Activated CD8-positive, alpha-beta T cell treated with anti-CD3 and anti-CD28 coated beads for 36 hours (primary cell): ENCODE data around the gene ITPR3. TPM values are rescaled to one million over a fixed set of nuclear protein-coding genes. Genes with fewer than 3 reads are reported as not detected.

ENCODE experiments used
- ATAC-seq: fragments of 200-7000 bp; cut with Tn5 transposase; one replicate; pipeline ENCODE4 v1.10.0; 2021; ENCODE audit warnings: mild to moderate bottlenecking, moderate library complexity
- CTCF ChIA-PET: fragments of 350-600 bp; sonication (Branson Sonifier 250); formaldehyde crosslinking; loops from one replicate; lab custom pipeline; 2021; ENCODE audit warnings: antibody characterized with exemption; lab: Charles Lee
- POLR2A ChIA-PET: fragments of 350-600 bp; sonication (Branson Sonifier 250); formaldehyde crosslinking; loops from one replicate; lab custom pipeline; 2021; ENCODE audit warnings: antibody characterized with exemption; lab: Charles Lee
- DNase-seq: peaks from one replicate; pipeline ENCODE4 v3.0.0-alpha.2; 2020
- H3K27ac Mint-ChIP-seq: one replicate; pipeline ENCODE4 v1.8.0; 2021; ENCODE audit warnings: mild to moderate bottlenecking, mixed read lengths
- H3K27me3 Mint-ChIP-seq: one replicate; pipeline ENCODE4 v1.8.0; 2021; ENCODE audit warnings: mixed read lengths
- H3K36me3 Mint-ChIP-seq: one replicate; pipeline ENCODE4 v1.8.0; 2021; ENCODE audit warnings: low read depth, mixed read lengths
- H3K4me1 Mint-ChIP-seq: one replicate; pipeline ENCODE4 v1.8.0; 2021; ENCODE audit warnings: low read depth, mixed read lengths
- H3K4me3 Mint-ChIP-seq: one replicate; pipeline ENCODE4 v1.8.0; 2021; ENCODE audit warnings: mild to moderate bottlenecking, moderate library complexity, mixed read lengths
- H3K9me3 Mint-ChIP-seq: one replicate; pipeline ENCODE4 v1.8.0; 2021; ENCODE audit warnings: mixed read lengths
- CTCF ChIP-seq: fragments of 200-600 bp; IDR thresholded peaks from one replicate; pipeline ENCODE4 v1.8.0; 2022; ENCODE audit warnings: antibody characterized with exemption, mild to moderate bottlenecking
- intact Hi-C: fragments of 100-400 bp; cut with micrococcal nuclease; formaldehyde crosslinking; loops from one replicate; pipeline ENCODE4 v1.10.0; 2022
- total RNA-seq, 2 experiments: library from RNA; stranded (reverse); gene quantifications; one replicate each; pipeline ENCODE4 v1.2.3, GENCODE V29; 2021

The ITPR3 gene
- total RNA-seq, 2 experiments from 2014 or later, result 36.6 to 38.0 TPM

GRCh38 chr6:33707771-33708170 lies 86.6 kb downstream of the ITPR3 start:
- Mint-ChIP-seq H3K36me3 (peaks cover 41% of the 10 kb centered on the region), H3K27ac (peak overlapping the region; percentile 5), H3K4me3 (no peak overlapping the region), H3K27me3 (no peaks in the 10 kb centered on the region), H3K9me3 (no peaks in the 10 kb centered on the region), H3K4me1 (peaks cover 38% of the 10 kb centered on the region)
- DNase-seq, result no peak
- ATAC-seq, result no peak
- intact Hi-C loops, result no loop called here
- POLR2A ChIA-PET, result no interaction called here
- CTCF ChIA-PET, result interaction anchor here (0.8 to 4.2 kb wide), 2 partner anchors 7 to 10 kb away, joined by 3 to 44 read pairs; no protein-coding TSS in a partner anchor
- no peak for TF ChIP-seq CTCF

GRCh38 chr6:33708516-33709204 lies 87.5 kb downstream of the ITPR3 start:
- no peaks in the 10 kb centered on the region for H3K27me3 Mint-ChIP-seq
- intact Hi-C loops, result no loop called here

GRCh38 chr6:33709605-33710295 lies 88.6 kb downstream of the ITPR3 start:
- intact Hi-C loops, result no loop called here
- Mint-ChIP-seq H3K4me1 (peaks cover 35% of the 10 kb centered on the region), H3K36me3 (peaks cover 35% of the 10 kb centered on the region), H3K27ac (no peak overlapping the region), H3K4me3 (peak overlapping the region; percentile 94), H3K9me3 (no peaks in the 10 kb centered on the region), H3K27me3 (no peaks in the 10 kb centered on the region)
- ATAC-seq (no peak), DNase-seq (no peak)
- TF ChIP-seq CTCF, result no peak
- POLR2A ChIA-PET, result interaction anchor here (1.9 to 2.3 kb wide), 3 partner anchors 15 to 88 kb away, joined by 8 to 33 read pairs (median 17); partner anchors contain the start of gene ITPR3
- CTCF ChIA-PET, result interaction anchor here (1.3 to 4.2 kb wide), 4 partner anchors 9 to 125 kb away, joined by 4 to 44 read pairs (median 12); no protein-coding TSS in a partner anchor

More at GRCh38 chr6:33708516-33709204, 87.5 kb downstream of the ITPR3 start:
- Mint-ChIP-seq H3K27ac (no peak overlapping the region), H3K36me3 (peaks cover 41% of the 10 kb centered on the region), H3K9me3 (no peaks in the 10 kb centered on the region), H3K4me3 (no peak overlapping the region), H3K4me1 (peaks cover 38% of the 10 kb centered on the region)
- TF ChIP-seq CTCF, result no peak
- DNase-seq (no peak), ATAC-seq (no peak)
- ChIA-PET POLR2A (interaction anchor here (0.5 to 1.9 kb wide), 4 partner anchors 8 to 390 kb away, joined by 3 to 8 read pairs (median 3); no protein-coding TSS in a partner anchor), CTCF (interaction anchor here (0.8 to 4.2 kb wide), 5 partner anchors 8 to 346 kb away, joined by 3 to 44 read pairs (median 4); no protein-coding TSS in a partner anchor)

- Mint-ChIP-seq H3K4me1 (peaks cover 35% of the 10 kb centered on the region), H3K4me3 (peak overlapping the region; percentile 94), H3K27ac (peak overlapping the region; percentile 98), H3K27me3 (no peaks in the 10 kb centered on the region), H3K36me3 (peaks cover 35% of the 10 kb centered on the region), H3K9me3 (no peaks in the 10 kb centered on the region)
- no peak for ATAC-seq
- CTCF ChIA-PET, result interaction anchor here (0.6 to 4.2 kb wide), 24 partner anchors 8 to 445 kb away, joined by 3 to 44 read pairs (median 5); partner anchors contain the start of genes GRM4 and ITPR3
- peak; percentile 37 for DNase-seq
- TF ChIP-seq CTCF, result no peak
- intact Hi-C loops, result no loop called here
- POLR2A ChIA-PET, result interaction anchor here (0.7 to 2.3 kb wide), 11 partner anchors 9 to 387 kb away, joined by 3 to 33 read pairs (median 5); partner anchors contain the start of genes BAK1 and ITPR3
Observed at GRCh38 chr6:33710296-33711121, 89.4 kb downstream of the ITPR3 start.
